ENCODE data around the gene TTLL5.

GRCh38 chr14:75685910-75686309, 24.9 kb downstream of the TTLL5 start:
- TF ChIP-seq, protein P1, sequence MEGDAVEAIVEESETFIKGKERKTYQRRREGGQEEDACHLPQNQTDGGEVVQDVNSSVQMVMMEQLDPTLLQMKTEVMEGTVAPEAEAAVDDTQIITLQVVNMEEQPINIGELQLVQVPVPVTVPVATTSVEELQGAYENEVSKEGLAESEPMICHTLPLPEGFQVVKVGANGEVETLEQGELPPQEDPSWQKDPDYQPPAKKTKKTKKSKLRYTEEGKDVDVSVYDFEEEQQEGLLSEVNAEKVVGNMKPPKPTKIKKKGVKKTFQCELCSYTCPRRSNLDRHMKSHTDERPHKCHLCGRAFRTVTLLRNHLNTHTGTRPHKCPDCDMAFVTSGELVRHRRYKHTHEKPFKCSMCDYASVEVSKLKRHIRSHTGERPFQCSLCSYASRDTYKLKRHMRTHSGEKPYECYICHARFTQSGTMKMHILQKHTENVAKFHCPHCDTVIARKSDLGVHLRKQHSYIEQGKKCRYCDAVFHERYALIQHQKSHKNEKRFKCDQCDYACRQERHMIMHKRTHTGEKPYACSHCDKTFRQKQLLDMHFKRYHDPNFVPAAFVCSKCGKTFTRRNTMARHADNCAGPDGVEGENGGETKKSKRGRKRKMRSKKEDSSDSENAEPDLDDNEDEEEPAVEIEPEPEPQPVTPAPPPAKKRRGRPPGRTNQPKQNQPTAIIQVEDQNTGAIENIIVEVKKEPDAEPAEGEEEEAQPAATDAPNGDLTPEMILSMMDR (IDR thresholded peaks at IDR 0.05; ENCODE audit: insufficient read depth, low read length): no peak
- no peak for TF ChIP-seq POLR2AphosphoS5 (IDR thresholded peaks at IDR 0.05; ENCODE audit: low read depth)
- TF ChIP-seq, protein P2, sequence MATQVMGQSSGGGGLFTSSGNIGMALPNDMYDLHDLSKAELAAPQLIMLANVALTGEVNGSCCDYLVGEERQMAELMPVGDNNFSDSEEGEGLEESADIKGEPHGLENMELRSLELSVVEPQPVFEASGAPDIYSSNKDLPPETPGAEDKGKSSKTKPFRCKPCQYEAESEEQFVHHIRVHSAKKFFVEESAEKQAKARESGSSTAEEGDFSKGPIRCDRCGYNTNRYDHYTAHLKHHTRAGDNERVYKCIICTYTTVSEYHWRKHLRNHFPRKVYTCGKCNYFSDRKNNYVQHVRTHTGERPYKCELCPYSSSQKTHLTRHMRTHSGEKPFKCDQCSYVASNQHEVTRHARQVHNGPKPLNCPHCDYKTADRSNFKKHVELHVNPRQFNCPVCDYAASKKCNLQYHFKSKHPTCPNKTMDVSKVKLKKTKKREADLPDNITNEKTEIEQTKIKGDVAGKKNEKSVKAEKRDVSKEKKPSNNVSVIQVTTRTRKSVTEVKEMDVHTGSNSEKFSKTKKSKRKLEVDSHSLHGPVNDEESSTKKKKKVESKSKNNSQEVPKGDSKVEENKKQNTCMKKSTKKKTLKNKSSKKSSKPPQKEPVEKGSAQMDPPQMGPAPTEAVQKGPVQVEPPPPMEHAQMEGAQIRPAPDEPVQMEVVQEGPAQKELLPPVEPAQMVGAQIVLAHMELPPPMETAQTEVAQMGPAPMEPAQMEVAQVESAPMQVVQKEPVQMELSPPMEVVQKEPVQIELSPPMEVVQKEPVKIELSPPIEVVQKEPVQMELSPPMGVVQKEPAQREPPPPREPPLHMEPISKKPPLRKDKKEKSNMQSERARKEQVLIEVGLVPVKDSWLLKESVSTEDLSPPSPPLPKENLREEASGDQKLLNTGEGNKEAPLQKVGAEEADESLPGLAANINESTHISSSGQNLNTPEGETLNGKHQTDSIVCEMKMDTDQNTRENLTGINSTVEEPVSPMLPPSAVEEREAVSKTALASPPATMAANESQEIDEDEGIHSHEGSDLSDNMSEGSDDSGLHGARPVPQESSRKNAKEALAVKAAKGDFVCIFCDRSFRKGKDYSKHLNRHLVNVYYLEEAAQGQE (IDR thresholded peaks at IDR 0.05; ENCODE audit: insufficient replicate concordance, low read depth): no peak
